Stomach (tissue), 9 donors: ENCODE measurements around the gene CD82. TPM values are rescaled to one million over a fixed set of nuclear protein-coding genes. Genes with fewer than 3 reads are reported as not detected.

Experiments
- DNase-seq, 2 donors: peaks; one replicate each; pipeline versions ENCODE4 v3.0.0 to v3.0.0-alpha.2; 2013 to 2019
- H3K27ac ChIP-seq, 5 donors: fragments of 200-600 bp in 4 of 5; sonication (generic) in 4 of 5; one replicate each; pipeline ENCODE4 v1.5.1; 2013 to 2019; ENCODE audit warnings: mild to moderate bottlenecking in 1 of 5, moderate library complexity in 1 of 5
- H3K27me3 ChIP-seq, 3 donors: fragments of 200-600 bp; sonication (generic); one replicate each; pipeline ENCODE4 v1.5.1; 2017 to 2019; ENCODE audit warnings: mixed run types in 1 of 3
- H3K36me3 ChIP-seq, 4 donors: fragments of 200-600 bp; sonication (generic); 1 replicate in 3 of 4; 2 replicates in 1 of 4; pipeline ENCODE4 v1.5.1; 2016 to 2019
- H3K4me1 ChIP-seq, 4 donors: fragments of 200-600 bp; sonication (generic); one replicate each; pipeline ENCODE4 v1.5.1; 2016 to 2019
- H3K4me3 ChIP-seq, 4 donors: fragments of 200-600 bp; sonication (generic) in 3 of 4; one replicate each; pipeline ENCODE4 v1.5.1; 2016 to 2019; ENCODE audit warnings: mild to moderate bottlenecking in 1 of 4
- H3K9me3 ChIP-seq, 4 donors: fragments of 200-600 bp; sonication (generic); one replicate each; pipeline ENCODE4 v1.5.1; 2016 to 2019
- CTCF ChIP-seq, 7 experiments: fragments of 450-650 bp in 4 of 7; fragments of 200-600 bp in 3 of 7; sonication (generic) in 3 of 7; IDR thresholded peaks; one replicate each; pipeline ENCODE4 v1.5.1; 2016 to 2019; ENCODE audit warnings: antibody characterized with exemption in 7 of 7, control low read depth in 2 of 7, mild to moderate bottlenecking in 1 of 7
- EP300 ChIP-seq: sonication (generic); formaldehyde crosslinking; IDR thresholded peaks from one replicate; pipeline ENCODE4 v1.6.1; 2017; ENCODE audit warnings: antibody characterized with exemption
- POLR2A ChIP-seq, 4 donors: fragments of 450-650 bp; IDR thresholded peaks; one replicate each; pipeline ENCODE4 v1.6.1; 2016; ENCODE audit warnings: antibody characterized with exemption in 4 of 4, control low read depth in 2 of 4, mild to moderate bottlenecking in 1 of 4, moderate library complexity in 1 of 4
- POLR2AphosphoS5 ChIP-seq, 3 donors: sonication (generic); formaldehyde crosslinking; IDR thresholded peaks; one replicate each; pipeline ENCODE4 v1.6.1; 2016; ENCODE audit warnings: antibody characterized with exemption in 3 of 3
- WGBS, 5 donors: extraction: QIAGEN DNeasy Blood & Tissue Kit in 3 of 5; methylation state at CpG; one replicate each; pipeline versions ENCODE4 v1.1.5 to v1.1.7; 2013 to 2018; 5-methylcytosine and 5-hydroxymethylcytosine counted together
- intact Hi-C: fragments of 100-400 bp; cut with DNase I; formaldehyde crosslinking; loops from one replicate; pipeline ENCODE4 v1.15.1; 2023; ENCODE audit warnings: low total_unique reads
- polyA plus RNA-seq, 3 donors: library from polyadenylated mRNA; stranded (reverse); fragments of 200-250 nt; gene quantifications; one replicate each; pipeline ENCODE4 v1.2.3, GENCODE V29; 2013
- total RNA-seq, 5 donors: library from RNA; depleted of rRNA; stranded (reverse); fragments of >200 nt; gene quantifications; one replicate each; pipeline versions ENCODE4 v1.1.0 to v1.2.3, GENCODE V29; 2014 to 2016
- donor health status: healthy with polysubstance abuse.
- donor health status: Bipolar disorder and iron deficiency.
- donor health status: healthy.

CD82 gene
- total and polyA plus RNA-seq, 8 donors: 0.58 to 54.4 (median 25.3) TPM

GRCh38 chr11:44625759-44626523 is 60.5 kb downstream of the CD82 start:
- 72 to 76% (median 74%) methylated on average over 7 of the region's 7 CpGs for WGBS, 5 donors
- Histone ChIP-seq H3K9me3 (no peaks in the 10 kb centered on the region), H3K36me3 (peaks cover 0 to 7% (median 0%) of the 10 kb centered on the region in 4 donors), H3K27ac (no peak overlapping the region), H3K4me1 (peaks cover 14 to 46% (median 27%) of the 10 kb centered on the region in 4 donors), H3K4me3 (no peak overlapping the region), H3K27me3 (no peaks in the 10 kb centered on the region)
- TF ChIP-seq POLR2A (IDR thresholded peaks at IDR 0.05) (no peak), EP300 (no peak), CTCF (IDR thresholded peaks at IDR 0.05) (no peak), POLR2AphosphoS5 (IDR thresholded peaks at IDR 0.05) (no peak)
- intact Hi-C loops: no loop called here
- DNase-seq: peak; percentile 20 to 35

- Histone ChIP-seq H3K4me3 (no peak overlapping the region), H3K9me3 (no peaks in the 10 kb centered on the region), H3K27ac (peak overlapping the region in 2 of 5 donors; percentile 58 to 77), H3K27me3 (no peaks in the 10 kb centered on the region), H3K36me3 (peaks cover 0 to 7% (median 0%) of the 10 kb centered on the region in 4 donors), H3K4me1 (peaks cover 14 to 39% (median 25%) of the 10 kb centered on the region in 4 donors)
- intact Hi-C loops: no loop called here
- DNase-seq: no peak
- WGBS, 5 donors: 96 to 100% (median 96%) methylated on average over 2 of the region's 2 CpGs
- no peak for TF ChIP-seq CTCF (IDR thresholded peaks at IDR 0.05)
These were observed 61.2 kb downstream of the CD82 start for GRCh38 chr11:44626645-44627044.

GRCh38 chr11:44627165-44627789 is 61.8 kb downstream of the CD82 start:
- peaks cover 0 to 4% (median 0%) of the 10 kb centered on the region in 4 donors for H3K36me3 ChIP-seq
- peak overlapping the region in 2 of 5 donors; percentile 58 to 77 for H3K27ac ChIP-seq
- no peaks in the 10 kb centered on the region for H3K9me3 ChIP-seq
- H3K4me3 ChIP-seq: no peak overlapping the region
- intact Hi-C loops: no loop called here
- H3K4me1 ChIP-seq: peaks cover 14 to 41% (median 25%) of the 10 kb centered on the region in 4 donors
- DNase-seq: peak in 1 of 2 donors; percentile 18
- TF ChIP-seq CTCF (IDR thresholded peaks at IDR 0.05): no peak
- no peak for TF ChIP-seq POLR2AphosphoS5 (IDR thresholded peaks at IDR 0.05)
- TF ChIP-seq EP300: no peak
- TF ChIP-seq POLR2A (IDR thresholded peaks at IDR 0.05): no peak
- WGBS, 5 donors: 61 to 67% (median 63%) methylated on average over 4 of the region's 4 CpGs
- no peaks in the 10 kb centered on the region for H3K27me3 ChIP-seq

- Histone ChIP-seq H3K4me1 (peaks cover 14 to 45% (median 28%) of the 10 kb centered on the region in 4 donors), H3K9me3 (no peaks in the 10 kb centered on the region), H3K4me3 (no peak overlapping the region), H3K27ac (peak overlapping the region in 2 of 5 donors; percentile 58 to 77), H3K36me3 (no peaks in the 10 kb centered on the region), H3K27me3 (peaks cover 0 to 6% (median 0%) of the 10 kb centered on the region in 3 donors)
- intact Hi-C loops: no loop called here
- TF ChIP-seq POLR2A (IDR thresholded peaks at IDR 0.05) (no peak), POLR2AphosphoS5 (IDR thresholded peaks at IDR 0.05) (peak; percentile 9 to 57 (median 48)), CTCF (IDR thresholded peaks at IDR 0.05) (no peak), EP300 (peak; percentile 37)
- 20 to 32% (median 28%) methylated on average over 5 to 9 of the region's 9 CpGs for WGBS, 5 donors
- DNase-seq: peak; percentile 57 to 89
These were observed 62.7 kb downstream of the CD82 start for GRCh38 chr11:44627911-44628729.
